Prostate gland (tissue), 2 donors: ENCODE measurements around the gene MYRF.

Source experiments
- POLR2A ChIP-seq: fragments of 450-650 bp; IDR thresholded peaks from one replicate; pipeline ENCODE4 v1.6.1; 2016; ENCODE audit warnings: antibody characterized with exemption, mild to moderate bottlenecking
- TF ChIP-seq, protein P1 (sequence below), 4 experiments: fragments of 200-600 bp in 2 of 4; fragments of 450-650 bp in 2 of 4; sonication (generic) in 2 of 4; IDR thresholded peaks; 1 replicate in 3 of 4; 2 replicates in 1 of 4; pipeline ENCODE4 v1.5.1; 2016 to 2019; ENCODE audit warnings: antibody characterized with exemption in 4 of 4, mild to moderate bottlenecking in 2 of 4, moderate library complexity in 2 of 4

DNA sequence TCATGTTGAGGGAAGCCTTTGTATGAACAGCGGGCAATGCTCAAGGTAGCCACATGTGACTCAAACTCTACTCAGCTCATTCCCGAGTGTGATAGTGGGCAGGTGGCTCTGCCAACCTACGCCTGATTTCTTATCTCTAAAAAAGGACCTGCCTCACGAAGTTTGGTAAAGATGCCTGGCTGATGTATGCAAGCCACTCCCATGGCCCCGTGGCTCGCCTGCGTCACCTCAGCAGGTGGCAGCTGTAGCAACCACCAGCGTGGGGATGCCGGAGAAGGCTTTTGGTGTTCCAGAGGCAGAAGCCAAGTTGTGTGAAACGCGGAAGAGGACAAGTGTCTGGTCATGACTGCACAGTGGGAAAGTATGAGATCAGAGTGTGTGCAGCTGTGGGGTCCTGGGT, 81.0 kb downstream of the MYRF start:
- TF ChIP-seq, protein P1, sequence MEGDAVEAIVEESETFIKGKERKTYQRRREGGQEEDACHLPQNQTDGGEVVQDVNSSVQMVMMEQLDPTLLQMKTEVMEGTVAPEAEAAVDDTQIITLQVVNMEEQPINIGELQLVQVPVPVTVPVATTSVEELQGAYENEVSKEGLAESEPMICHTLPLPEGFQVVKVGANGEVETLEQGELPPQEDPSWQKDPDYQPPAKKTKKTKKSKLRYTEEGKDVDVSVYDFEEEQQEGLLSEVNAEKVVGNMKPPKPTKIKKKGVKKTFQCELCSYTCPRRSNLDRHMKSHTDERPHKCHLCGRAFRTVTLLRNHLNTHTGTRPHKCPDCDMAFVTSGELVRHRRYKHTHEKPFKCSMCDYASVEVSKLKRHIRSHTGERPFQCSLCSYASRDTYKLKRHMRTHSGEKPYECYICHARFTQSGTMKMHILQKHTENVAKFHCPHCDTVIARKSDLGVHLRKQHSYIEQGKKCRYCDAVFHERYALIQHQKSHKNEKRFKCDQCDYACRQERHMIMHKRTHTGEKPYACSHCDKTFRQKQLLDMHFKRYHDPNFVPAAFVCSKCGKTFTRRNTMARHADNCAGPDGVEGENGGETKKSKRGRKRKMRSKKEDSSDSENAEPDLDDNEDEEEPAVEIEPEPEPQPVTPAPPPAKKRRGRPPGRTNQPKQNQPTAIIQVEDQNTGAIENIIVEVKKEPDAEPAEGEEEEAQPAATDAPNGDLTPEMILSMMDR (IDR thresholded peaks at IDR 0.05): no peak
- TF ChIP-seq POLR2A: no peak
